EL (cell line): Measurements from ENCODE around the gene DYNC1LI2.
A peak's percentile ranks its signal among the peaks of the same experiment; 100 is the strongest.
"Not testable (repeated sequence)": the region's sequence is repeated elsewhere in the genome, so short reads cannot be mapped to it uniquely, and the experiment has no call there.

Source experiments
- DNase-seq: peaks from one replicate; pipeline ENCODE4 v3.0.0-alpha.2; 2016

DYNC1LI2 gene

DNA sequence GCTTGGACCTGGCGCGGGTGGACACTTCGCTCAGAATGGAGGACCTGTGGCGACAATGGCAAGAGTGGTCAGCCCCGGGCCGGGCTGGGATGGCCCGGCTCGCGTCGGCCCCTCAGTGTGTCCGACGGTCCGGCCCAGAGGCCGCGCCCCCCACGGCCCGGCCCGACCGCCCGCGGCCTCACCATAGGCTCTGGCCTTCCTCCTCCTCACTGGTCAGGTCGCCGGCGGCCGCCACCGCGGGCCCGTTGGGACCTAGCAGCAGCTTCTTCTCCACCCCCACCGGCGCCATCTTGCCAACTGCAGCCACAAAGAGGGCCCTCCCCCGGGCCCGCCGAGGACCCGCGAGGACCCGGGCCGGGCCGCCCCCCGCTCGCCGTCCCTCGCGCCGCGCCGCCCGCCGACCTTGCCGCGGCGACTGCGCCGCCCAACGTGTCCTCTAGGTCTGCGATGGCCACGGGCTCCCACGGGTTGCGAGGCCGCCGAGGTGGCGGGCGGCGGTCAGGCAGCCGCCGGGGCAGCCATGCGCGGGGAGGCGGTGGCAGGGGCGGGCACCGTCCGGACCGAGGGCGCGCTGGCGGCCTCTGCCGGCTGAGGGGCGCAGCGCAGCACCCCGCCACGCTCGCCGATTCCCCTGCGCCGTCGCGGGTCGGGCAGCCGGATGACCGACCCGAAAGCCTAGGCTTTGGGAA lies at the start of gene DYNC1LI2:
Gene DYNC1LI2 (minus strand): TSS at position 307 of the 689 bp plus-strand sequence. CDS start 18 bp downstream, at position 289.
- DNase-seq = peak; percentile 75

DNA sequence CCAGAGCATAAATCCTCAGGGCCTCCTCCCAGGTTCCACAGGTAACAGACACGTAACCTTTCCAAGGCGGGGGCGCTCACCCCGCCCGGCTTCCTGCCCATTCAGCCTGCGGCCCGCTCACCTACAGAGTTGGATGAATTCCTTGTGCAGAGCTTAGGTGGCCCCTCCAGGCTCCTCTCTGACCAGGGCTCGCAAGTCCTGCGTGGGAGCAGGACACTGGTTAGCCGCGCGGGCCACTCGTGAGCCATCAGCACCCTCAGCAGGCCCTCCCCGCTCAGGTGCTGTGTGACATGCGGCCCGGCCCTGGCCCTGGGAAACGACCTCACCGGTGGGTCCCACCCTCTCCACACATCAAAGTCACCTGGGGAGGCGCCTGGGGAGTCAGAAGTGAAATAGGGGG lies 49.4 kb upstream of the DYNC1LI2 start:
- DNase-seq = no peak

DNA sequence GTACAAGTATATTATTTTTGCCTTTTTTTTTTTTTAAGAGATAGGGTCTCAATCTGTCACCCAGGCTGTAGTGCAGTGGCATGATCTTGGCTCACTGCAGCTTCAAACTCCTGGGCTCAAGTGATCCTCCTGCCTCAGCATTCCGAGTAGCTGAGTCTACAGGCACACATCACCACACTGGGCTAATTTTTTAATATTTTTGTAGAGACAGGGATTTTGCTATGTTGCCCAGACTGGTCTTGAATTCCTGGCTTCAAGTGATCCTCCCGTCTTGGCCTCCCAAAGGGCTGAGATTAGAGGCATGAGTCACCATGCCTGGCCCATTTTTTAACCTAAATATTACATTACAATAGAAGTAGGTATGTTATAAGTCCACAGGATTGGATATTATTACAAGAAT lies 46.8 kb upstream of the DYNC1LI2 start:
- DNase-seq = peak; percentile 40

DNA sequence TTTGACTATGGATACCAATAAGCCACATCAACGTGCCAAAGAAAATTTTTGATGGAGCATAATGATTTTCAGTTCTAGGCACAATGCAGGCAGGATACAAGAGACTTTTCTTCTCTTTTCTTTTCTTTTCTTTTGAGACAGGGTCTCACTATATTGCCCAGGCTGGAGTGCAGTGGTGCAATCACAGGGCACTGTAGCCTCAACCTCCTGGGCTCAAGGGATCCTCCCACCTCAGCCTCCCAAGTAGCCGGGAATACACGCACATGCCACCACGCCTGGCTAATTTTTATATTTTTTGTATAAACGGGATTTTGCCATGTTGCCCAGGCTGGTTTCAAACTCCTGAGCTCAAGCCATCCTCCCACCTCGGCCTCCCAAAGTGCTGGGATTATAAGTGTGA lies 42.6 kb upstream of the DYNC1LI2 start:
- DNase-seq = not testable (repeated sequence)

DNA sequence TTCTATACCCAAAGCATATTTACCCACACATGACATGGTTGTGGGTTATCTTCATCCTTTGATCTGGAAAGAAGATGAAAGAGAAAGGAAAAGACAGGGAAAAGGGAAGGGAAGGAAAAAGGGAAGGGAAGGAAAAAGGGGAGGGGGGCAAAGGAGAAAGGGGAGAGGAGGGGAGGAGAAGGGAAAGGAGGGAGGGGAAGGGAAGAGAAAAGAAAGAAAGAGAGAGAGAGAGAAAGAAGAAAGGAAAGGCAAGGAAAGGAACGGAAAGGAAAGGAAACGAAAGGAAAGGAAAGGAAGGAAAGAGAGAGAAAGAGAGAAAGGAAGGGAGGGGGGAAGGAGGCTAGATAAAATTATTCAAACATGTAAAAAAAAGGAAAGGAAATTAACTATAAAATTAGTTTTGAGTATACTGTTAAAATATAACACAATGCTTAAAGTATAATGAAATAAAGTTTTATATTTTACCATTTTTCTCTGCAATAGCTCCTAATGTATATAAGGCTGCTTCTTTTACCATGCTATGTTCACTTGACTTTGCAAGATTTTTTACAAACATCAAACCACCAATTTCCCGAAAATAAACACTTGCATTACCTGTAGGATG lies 38.8 kb upstream of the DYNC1LI2 start:
- no peak for DNase-seq

DNA sequence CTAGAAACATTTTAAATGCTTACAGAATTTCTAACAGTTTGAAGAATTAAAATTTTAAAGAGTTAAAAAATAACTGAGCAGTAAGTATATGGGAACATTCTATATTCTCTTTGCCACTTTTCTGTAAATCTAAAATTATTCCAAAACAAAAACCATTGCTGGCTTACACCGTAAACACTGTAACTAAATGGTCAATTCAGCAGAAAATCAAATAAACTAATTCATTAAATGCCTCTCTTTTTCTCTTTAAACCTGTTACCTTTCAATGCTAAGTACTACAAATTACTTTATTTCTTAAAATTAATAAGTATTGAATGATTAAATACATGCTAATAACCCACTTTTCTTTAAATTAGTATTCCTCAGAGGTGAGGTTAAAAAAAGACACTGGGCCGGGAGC lies 36.0 kb upstream of the DYNC1LI2 start:
- no peak for DNase-seq

DNA sequence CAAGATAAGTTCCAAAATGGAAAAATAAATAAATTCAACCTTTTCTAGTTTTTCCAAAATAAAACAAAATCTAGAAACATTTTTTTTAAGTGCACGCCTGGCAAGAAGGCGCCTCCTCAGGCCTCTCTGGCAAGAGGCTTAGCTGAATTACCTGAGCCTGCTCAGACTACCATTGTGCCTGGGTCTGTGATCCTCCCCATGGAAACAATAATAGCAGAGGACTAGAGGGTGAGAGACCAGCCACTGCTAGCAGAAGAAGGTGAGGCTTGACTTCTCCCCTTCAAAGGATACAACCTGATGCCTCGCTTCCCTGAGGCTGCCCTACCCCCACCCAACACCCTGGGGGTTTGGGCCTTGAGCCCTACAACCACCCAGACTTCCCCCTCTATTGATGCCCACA lies 35.1 kb upstream of the DYNC1LI2 start:
- no peak for DNase-seq

DNA sequence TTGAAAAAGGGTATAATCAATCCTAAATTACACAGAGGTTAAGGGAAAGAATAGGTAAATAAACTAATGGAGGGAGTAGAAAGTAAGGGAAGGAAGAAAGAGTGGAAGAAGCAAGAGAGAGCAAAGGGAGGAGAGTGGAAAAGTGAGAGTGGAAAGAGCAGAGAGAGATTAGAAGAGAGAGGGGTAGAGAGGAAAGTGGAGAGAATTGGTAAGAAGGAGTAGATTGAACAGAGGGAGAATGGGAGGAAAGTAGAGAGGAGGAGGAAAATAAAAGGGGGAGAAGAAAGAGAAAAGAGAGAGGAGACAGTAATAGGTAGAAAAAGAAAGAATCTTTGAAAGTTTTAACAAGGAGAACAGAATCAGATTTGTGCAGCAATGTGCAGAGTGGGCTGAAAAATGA lies 25.0 kb upstream of the DYNC1LI2 start:
- no peak for DNase-seq

DNA sequence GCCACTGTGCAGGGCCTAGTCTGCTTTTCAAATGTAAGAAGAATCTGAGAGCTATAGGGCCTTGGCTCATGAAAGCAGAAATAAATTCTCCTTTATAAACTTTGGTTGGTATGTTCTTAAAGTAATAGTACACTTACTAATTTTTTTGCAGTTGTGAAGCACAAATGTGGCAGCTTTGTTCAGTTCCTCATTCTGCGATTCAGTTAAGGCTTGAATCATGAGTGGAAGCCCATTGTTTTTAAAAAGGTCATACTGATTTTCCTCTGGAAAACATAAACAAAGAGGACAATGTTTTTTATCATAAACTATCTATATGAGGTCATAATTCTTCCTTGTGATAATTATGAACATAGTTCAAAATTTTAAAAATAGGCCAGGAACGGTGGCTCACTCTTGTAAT lies 23.6 kb upstream of the DYNC1LI2 start:
- DNase-seq = no peak

DNA sequence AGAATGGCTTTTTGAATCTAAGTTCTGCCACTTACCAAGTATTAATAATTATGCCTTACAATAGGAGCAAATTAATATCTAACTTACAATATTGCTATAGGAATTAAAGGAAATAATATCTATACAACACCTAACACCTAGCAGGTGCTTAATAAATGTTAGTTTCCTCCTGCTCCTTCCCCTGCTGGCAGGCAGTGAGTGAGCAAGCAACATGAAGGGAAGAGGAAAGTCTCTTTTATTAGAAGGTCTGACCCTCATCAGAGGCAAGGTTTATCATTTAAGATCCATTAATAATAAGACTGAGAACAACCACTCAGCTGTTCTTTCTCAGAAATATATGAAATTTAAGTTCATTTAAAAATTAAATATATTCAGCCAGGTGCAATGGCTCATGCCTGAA lies 6.7 kb upstream of the DYNC1LI2 start:
- DNase-seq = no peak

DNA sequence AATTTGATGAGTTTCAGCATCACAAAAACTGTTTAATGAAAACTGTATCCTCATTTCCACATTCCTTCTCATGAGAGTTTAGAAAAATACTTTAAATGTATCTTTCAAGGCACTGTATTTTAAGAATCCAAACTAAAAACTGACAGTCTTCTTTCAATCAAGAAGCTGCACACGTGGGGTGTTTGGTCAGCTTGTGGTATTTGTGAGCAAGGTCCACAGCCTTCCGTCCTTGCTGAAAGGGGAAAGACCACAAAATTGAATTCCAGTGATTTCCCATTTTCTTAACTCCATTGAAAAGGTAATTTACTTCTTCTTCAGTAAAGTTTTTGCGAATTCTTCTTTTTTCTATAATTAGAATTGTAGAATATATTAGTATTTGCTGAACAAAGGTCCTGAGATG lies 3.4 kb upstream of the DYNC1LI2 start:
- DNase-seq = no peak

DNA sequence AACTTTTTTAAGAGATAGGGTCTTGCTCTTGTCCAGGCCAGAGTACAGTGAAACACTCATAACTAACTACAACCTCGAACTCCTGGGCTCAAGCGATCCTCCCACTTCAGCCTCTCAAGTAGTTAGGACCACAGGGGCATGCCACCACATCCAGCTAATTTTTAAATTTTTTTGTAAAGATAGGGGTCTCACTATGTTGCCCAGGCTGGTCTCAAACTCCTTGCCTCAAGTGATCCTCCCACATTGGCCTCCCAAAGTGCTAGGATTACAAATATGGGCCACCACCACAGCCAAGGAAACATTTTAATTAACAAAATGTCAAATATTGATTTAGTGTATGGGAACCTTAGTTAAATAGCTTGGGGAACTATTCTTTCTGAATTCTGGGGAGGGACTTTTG lies 2.8 kb upstream of the DYNC1LI2 start:
- no peak for DNase-seq

DNA sequence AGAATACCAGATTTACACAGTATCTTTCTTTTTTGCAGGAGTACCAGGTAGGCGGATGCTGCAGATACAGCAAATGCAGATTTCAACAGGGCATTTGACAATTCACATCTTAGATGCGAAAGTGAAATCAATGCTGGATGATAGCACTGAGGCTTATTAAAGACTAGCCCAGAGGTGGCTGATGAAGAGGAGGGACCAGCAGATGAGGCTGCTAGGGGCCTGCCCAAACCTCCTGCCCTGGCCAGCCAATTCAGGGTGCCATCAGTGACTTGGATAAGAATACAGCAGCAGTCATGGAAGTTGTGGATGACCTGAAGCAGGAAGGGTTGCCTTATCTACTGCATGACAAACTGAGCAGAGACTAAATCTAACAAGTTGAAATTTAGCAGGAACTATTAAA lies 1.5 kb upstream of the DYNC1LI2 start:
- DNase-seq = no peak

DNA sequence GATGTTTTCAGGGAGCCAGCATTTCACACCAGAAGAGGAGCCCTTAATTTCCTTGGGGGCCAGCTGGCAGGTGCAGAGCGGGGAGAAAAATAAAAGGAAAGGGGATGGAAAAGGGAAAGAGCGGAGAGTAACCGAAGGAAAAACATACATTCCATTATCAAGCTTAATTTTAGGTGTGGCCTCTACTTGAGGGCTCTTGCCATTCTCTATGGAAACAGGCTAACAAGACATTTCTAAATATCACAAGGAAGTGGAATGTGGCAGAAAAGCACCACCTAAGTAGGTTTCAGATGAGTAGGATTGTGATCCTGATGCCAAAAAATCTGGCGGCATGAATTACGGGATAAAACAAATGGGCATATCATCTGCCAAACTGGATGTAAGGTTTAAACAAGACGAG lies 970 bp upstream of the DYNC1LI2 start:
- no peak for DNase-seq

DNA sequence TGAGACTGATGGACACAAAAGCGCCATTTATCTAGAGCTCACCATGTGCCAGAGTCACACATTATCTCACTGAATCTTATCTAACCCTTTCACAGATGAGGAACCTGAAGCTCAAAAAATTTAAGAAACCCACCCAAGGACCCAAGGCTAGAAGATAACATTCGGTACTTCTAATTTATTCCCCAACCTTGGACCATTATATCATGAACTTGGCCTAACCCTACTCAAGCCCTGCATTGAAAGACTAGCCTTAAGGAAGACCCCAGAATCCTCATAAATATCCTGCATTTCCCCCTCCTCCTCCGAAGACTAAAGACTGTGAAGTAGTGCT lies 548 bp upstream of the DYNC1LI2 start:
- no peak for DNase-seq

DNA sequence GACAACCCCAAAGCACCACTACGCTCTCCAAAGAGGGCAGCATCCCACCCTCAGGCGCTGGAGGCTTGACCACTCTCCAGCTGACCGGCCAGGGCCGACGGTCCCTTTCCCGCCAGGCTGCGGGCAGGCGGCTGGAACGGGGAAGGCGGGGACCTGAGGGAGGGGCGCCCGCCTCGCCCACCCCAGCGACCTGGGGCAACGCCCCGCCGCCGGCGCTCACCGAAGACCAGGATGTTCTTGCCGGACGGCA lies 431 bp downstream of the DYNC1LI2 start:
- DNase-seq = no peak

DNA sequence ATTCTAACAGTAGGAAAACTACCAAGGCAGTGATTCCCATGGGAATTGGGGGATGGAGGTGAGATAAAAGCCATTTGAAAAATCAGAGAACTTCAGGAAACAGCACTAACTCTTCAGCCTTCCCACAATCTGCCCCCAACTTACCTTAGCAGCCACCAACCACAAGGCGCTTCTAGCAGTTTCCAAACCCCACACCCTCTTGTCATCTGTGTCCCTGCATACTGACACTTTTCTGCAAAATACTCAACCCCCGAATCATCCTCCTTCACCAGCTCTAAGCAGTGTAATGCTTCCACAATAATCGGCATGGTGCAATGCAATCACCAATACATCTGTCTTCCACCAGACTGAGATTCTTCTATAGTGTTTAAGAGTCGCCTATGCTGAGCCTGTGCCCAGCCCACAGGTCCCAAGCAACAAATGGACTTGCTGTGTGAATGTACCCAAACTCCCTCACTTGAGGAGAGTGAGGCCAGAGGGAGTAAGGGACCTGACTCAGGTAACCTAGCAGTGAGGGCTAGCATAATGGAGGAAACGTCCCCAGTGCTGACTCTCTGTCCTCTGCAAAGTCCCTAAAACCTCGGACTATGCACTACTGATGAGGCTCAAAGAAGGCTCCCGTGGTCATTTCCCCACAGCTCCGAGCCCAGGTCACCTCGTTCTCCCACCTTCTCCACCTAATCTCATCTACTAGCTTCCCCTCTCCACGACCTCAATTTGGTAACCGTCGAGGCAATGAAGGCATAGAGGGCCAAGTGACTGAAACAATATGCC lies 943 bp downstream of the DYNC1LI2 start:
- no peak for DNase-seq

DNA sequence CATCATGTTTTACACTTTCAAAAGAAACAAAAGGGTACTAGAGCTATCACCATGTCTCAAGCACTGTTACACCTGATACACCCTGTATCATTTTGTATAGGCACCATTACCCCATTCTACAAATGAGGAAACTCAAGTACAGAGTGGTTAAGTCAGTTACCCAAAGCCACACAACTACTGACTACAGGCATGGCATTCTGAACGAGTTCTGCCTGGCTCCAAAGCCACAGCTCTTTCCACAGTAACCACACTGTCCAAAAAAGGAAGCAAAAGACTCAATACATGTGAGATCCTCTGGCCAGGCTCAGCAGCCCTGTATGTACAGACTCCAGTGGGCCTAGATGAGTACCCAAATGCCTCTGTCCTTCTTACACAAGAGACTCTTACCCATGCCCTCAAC lies 4.7 kb downstream of the DYNC1LI2 start:
- DNase-seq = no peak

DNA sequence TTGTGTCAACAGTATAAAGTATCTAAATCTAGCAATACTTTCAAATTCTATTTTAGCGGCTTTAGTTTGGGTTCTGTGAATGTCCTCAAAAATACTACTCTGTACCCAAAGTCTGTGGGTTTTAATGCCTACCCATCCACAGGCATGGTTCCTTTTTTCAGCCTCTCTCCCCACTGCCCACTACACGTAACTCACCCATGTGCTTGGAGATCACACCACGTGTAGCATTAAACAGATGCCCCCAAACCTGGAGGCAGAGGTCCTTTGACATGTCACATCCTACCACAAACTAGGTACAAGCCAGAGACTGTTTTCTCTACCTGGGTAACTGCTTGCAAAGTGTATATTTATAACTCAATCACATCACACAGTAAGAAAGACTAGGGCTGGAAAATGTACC lies 5.4 kb downstream of the DYNC1LI2 start:
- no peak for DNase-seq

DNA sequence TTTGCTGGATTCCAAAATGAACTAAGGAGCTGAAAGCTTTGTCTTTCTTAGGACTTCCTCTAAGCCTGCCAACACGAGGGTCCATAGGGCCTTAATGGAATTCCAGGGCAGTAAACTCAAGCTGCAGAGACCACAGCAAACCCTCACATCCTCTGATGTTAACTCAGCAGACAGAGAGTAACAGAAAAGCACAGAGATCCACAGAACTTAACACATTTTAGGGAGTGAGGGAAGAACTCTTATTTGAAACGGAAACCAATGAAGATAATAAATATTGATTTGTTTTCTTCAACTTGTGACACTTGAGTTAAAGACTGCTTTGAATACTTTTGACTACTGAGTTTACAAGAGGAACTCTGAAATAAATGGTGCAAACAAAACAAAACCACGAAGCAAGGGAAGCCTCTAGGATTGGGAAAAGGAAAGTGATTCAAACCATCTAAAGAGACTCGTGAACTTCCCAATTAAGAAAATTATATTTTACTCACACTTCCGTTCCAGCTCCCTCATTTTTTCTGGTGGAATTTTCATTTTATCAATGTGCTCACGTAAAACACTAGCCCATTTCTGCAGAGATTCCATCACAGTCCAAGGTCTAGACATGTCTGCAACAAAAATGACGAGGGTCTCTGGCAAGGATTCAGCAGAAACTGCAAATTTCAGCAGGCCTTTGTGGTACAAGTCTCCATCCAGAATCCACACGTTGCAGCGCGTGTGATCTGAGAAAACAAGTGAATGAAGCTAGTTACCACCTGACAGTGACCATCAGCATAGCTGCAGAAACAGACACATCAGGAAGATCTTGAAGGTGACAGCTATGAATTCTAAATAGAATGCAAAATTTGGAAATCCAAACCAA lies 9.2 kb downstream of the DYNC1LI2 start:
- peak; percentile 50 for DNase-seq

DNA sequence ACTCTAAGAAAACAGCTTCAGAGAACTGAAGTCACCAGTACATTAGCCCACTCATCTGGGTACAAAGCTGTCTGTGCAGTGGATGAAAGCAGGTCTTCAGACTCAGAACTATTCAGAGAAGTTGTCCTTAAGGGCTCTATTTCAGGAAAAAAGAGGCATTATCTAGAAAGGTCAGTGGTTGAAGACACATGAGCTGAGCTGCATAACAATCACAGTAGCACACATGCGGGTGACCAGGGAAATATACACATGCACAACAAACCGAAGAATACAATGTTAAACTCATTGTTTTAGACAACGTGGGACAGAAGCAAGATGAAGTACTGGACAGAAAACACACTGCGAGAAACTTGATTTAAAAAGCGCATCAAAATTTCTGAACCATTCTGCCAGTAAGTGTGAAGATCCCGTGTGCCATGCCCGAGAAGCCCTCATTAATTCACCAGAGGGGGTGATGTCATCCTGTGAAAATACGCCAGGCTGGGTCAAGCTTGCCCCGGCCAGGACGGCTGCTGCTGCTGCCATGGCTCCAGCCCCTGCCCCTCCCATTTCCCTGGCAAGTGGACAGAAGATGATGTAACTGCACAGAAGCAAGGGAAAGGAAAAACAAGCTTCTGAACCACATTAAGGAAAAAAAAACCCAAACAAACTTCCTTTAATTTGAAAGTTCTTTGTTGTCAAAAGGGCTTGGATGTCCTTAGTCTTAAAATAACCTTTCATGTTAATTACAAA lies 10.1 kb downstream of the DYNC1LI2 start:
- peak; percentile 95 for DNase-seq

DNA sequence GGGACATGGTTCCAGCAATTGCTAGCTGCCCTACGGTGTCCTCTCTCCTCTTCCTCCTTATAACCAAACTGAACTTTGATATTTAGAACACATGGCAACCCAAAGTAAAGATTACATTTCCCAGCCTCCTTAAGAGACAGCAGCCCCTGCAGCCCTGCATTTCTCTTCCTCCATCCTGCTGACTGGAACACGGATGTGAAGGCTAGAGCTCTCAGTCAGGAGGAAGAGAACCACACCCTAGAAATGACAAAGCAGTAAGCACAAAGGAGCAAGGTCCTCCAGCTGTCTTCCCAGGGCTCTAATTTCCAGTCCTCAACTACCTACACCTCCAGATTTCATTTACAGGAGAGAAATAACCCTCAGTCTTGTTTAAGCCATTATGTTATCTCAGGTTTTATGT lies 10.9 kb downstream of the DYNC1LI2 start:
- DNase-seq = no peak

DNA sequence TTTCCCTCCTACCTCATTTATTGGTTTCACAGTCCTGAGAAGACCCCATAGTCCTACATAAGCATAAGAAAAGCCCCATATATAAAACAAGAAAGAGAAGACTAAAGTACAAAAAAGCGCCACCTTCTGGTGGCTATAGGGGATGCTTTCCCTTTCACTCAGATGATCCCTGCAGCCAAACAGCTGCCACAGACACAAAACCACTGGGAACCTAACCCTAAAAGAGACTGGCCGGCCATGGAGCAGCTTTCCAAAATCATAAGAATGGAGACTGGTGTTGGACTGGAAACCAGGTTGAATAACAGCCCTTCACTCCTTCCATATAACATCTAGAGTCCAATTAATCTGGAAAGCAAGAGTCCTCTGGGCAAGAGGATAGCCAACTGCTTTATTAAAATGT lies 11.4 kb downstream of the DYNC1LI2 start:
- DNase-seq = peak; percentile 50
